Measurements from ENCODE around the gene AKAP8.
"Not testable (repeated sequence)": the region's sequence is repeated elsewhere in the genome, so short reads cannot be mapped to it uniquely, and the experiment has no call there.

Gene AKAP8

DNA sequence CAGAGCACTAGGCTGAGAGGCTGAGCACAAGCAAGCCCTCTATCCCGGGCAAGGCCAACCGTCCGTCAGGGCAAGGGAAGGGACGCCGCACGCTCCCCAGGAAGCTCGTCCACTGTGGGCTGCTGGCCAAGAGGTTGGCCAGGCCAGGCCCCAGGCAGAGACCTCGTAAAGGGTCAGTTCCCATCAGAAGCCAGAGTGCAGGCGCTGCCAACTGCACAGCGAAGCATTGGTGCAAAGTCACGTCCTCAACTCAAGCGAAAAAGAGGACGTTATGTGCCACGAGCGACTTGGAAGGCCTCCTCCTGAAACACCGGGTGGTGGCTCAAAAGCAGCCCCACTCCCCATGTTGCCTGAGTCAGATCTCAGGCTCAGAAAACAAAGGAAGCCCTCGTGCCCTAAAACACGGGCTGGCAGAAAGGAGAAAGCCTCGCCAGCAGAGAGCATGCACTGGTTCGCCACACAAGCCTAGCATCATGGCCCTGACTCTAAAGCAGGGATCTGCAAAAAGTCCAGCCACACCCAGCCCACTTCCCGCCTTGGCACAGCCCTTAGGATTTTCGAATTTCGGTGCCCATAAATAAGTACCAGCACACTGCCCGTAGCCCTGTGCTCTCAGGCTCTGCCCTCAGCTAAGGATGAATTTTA, 4.7 kb downstream of the AKAP8 start:
- in situ Hi-C loops (cut with MboI; ENCODE audit: low sequenced_read_pairs), result no loop called here

DNA sequence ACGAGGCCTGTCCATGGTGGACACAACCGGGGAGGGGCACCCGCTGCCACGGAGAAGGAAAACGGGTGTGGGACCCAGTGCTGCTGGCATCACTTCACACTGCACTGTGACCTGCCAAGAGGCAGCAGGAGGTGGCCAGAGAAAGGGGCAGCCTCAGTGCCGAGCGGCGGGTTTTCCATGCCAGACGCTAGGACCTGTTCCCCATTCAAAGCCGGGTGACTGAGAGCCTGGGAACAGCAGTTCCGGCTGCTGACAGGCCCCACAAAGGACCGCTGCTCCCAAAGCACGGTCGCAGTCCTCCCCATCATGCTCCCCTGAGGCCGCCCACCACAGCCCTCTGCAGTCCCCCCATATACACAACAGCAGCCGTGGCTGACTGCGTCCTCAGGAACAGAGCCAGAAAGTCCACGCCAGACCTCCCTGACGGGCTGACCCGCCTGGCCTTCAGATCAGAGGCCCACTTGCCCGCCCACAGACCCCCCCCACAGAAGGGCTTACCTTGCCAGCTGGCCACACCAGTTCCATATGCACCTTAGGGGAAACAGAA, 5.4 kb downstream of the AKAP8 start:
- in situ Hi-C loops (cut with MboI; ENCODE audit: low sequenced_read_pairs), result no loop called here

DNA sequence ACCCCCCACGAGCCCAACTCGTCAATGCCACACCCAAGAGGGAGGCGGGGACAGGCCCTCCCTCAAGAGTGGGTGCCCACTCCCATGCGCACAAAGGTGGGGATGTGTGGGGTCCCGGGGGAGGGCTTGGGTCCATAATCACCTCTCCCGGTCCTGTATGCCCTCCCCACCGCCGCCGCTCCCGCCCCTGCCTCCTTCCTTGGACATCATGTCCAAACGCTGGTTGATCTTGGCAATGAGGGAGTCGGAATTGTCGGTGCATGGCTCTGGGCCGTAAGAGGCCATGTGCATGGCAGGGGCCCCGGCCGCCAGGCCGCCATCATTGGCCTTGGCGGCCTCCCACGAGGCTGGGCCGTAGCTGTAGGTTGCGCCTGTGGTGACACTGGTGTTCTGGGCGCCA, 5.9 kb downstream of the AKAP8 start:
- in situ Hi-C loops (cut with MboI; ENCODE audit: low sequenced_read_pairs), result no loop called here

DNA sequence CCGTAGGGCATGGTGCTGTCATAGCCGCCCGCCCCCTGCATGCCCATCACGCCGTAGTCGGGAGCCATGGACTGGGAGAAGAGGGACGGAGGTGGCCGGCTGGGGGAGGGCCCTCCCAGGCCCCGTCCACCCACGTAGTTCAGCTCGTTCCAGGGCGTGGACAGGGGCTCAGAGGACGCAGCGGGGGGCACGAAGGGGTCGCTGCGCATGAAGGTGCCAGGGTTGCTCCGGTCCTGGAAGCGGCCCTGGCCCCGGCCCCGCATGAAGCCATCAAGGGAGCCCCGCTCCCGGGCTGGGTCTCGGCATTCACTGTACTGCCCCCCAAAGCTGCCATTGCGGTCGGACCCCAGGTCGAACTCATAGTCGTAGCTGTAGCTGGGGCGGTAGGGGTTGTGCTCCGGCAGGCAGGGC, 6.7 kb downstream of the AKAP8 start:
- in situ Hi-C loops (cut with MboI; ENCODE audit: low sequenced_read_pairs), result no loop called here

DNA sequence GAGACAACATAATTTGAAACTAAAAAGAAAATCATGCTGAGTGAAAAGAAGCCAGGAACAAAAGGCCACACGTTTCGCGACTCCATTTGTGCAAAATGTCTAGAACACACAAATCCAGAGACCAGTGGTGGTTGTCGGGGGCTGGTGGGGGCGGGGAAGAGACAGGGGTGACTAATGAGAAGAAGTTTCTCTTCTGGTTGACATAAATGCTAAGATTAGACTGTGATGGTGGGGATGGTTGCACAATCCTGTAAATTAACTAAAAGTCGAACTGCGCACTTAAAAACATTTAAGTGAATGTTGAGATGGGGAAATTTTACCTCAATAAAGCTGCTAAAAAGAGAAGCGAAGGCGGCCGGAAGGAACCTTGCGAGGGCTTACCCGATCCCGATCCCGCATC, 7.1 kb downstream of the AKAP8 start:
- in situ Hi-C loops (cut with MboI; ENCODE audit: low sequenced_read_pairs), result no loop called here

DNA sequence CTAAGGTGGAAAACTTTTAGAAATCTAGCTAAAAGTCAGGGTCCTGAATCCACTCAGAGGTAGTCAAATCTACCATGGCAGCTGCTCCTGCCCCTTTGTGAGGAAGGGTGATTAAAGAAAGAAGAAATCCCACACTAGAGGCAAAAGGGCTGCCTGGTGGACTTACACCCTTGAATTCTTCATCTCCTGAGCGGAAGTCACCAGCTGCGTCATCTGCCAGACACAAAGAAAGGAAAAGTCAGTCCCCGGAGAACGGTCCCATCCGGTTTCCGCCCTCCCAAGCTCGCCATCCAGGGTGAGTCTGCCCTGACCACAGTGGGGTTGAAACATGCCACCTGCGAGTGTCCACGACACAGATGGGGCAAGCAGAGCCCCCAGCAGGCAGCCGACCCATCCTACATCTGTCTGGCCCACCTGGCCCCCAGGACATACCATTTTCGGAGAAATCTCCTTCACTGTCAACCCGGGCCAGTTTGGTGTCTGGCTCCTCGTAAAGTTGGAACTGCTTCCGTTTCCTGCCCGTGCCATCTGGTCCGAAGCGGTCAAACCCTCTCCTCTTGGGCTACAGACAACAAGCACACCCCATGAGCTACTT, 7.7 kb downstream of the AKAP8 start:
- in situ Hi-C loops (cut with MboI; ENCODE audit: low sequenced_read_pairs), result no loop called here

DNA sequence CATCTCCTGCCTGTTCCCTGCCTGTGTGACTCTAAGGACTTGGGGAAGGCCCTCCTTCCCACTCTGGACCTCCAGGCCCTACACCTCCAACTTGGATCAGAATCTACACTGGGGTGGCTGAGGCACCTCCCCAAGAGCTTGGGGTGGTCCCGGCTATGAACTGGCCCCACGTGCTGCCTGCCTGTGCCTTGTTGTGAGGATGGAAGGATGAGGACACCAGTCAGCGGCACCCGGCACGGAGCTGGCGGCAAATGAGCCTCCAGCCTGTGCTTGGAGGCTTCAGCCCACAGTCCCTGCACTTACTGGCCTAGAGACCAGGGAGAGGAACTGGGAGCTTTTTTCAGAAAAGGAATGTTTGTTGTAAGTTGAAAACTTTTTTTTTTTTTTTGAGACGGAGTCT, 8.5 kb downstream of the AKAP8 start:
- in situ Hi-C loops (cut with MboI; ENCODE audit: low sequenced_read_pairs), result no loop called here

DNA sequence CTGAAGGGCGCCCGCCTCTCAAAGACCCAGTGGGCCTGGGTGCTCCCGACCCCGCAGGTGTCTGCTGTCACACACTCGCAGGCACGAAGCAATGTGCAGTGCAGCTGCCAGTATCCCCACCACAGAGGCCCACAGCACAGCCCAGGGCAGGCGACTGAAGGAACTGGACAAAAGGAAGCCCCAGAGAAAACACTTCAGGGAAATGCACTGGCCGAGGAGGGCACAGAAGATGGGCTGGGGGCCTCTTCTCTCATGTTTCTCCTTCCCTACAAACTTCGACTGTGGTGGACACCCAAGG, 10.0 kb downstream of the AKAP8 start:
- in situ Hi-C loops (cut with MboI; ENCODE audit: low sequenced_read_pairs), result no loop called here

DNA sequence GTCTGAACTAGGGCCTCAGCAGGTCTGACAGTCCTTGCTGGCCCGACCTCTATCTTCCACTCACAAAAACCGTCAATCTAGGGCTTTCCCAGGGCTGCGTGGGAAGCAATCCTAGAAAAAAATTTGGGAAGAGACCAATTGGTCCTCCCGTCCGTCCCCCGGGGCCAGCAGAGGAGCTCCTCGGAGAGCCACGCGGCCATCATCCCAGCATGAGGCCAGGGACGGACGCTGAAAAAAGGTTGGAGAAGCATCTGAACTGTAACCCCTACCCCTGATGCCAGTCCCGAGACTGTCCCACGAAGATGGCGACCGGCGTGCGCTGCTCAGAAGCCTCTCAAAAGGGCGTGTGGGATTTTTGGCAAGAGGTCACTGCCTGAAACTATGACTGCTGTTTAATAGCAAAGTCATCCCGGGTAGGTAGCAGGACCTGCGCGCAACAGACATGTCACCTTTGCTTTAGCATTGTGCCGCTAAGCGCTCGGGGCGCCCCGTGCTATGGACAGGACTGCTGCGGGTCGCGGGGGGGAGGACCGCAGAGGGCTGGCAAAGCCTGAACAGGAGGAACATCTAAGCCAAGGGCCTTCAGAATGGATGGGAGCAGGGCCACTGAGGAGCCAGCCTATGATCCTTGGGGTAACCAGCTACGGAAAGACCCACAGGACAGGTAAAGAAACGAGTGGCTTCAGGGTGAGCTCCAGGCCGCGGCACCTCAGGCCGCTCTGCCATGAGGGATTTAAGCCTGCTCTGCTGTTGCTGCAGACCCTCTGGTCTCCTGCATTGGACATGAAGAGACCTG, 10.6 kb downstream of the AKAP8 start:
- in situ Hi-C loops (cut with MboI; ENCODE audit: low sequenced_read_pairs), result no loop called here

DNA sequence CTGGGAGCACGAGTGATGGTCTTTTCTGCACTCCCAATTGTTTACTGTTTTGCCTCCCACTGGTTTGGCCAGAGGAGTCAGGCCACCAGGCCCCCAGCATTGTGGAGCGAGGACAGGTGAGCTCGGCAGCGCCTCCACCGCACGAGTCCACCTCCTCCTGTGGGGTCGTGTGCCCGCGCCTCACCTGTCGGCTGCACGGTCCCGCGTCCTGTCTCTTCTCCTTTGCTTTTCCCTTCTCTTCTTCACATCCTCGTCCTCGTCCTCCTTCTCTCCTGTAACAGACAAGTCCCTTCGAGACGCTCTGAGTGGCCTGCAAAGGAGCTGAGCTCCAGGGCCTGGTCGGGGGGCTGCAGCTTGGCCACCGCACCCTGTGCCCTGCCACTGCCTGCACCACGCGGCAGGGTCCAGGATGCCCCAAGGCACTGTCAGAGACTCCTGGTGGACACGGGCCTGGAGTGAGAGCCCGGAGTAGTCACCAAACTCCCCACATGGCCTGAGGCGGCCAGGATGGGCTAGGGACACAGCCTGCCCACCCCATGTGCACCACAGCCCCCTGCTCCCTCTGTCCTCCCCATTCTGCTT, 11.4 kb downstream of the AKAP8 start:
- in situ Hi-C loops (cut with MboI; ENCODE audit: low sequenced_read_pairs), result no loop called here

DNA sequence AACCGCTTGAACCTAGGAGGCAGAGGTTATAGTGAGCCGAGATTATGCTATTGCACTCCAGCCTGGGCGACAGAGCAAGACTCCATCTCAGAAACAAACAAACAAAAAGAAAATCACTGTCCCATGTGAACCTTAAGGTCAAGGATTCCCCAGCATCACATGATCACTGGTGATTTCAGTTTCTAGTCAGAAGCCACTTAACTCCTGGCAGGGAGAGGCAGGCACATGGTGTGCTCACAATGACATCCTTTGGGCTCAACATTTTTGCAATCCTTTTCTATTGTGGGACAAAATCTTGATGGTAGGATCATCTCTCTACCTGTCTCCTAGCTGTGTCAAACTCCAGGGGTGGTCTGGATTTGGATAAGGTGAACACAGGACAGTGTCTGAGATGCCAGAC, 12.1 kb downstream of the AKAP8 start:
- in situ Hi-C loops (cut with MboI; ENCODE audit: low sequenced_read_pairs), result no loop called here

DNA sequence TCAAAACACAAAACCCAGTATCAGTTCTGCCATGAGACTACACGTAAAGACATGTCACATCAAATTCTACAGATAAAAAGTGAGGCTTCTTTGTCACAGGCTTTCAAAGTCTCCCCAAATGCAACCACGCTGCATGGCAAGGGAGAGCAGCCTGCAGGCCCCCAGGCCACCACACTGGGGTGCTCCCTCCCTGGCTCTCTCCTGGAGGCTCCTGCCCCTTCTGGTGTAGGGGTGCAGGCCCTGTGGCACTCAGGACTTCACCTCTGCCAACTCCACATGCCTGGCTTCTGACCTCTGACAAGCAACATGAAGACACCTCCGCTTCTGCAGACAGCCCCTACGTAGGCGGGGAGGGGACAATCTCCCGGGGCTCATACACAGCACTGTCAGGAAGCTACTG, 14.3 kb downstream of the AKAP8 start:
- in situ Hi-C loops (cut with MboI; ENCODE audit: low sequenced_read_pairs), result no loop called here

DNA sequence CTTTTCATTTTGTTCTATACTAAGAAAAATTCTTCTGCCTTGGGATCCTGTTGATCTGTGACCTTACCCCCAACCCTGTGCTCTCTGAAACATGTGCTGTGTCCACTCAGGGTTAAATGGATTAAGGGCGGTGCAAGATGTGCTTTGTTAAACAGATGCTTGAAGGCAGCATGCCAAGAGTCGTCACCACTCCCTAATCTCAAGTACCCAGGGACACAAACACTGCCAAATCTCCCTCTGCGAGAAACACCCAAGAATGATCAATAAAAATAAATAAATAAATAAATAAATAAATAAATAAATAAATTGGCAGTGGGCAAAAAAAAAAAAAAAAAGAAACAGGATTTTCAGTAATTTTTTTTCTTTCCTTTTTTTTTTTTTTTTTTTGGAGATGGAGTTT, 15.8 kb downstream of the AKAP8 start:
- in situ Hi-C loops (cut with MboI; ENCODE audit: low sequenced_read_pairs), result not testable (repeated sequence)

DNA sequence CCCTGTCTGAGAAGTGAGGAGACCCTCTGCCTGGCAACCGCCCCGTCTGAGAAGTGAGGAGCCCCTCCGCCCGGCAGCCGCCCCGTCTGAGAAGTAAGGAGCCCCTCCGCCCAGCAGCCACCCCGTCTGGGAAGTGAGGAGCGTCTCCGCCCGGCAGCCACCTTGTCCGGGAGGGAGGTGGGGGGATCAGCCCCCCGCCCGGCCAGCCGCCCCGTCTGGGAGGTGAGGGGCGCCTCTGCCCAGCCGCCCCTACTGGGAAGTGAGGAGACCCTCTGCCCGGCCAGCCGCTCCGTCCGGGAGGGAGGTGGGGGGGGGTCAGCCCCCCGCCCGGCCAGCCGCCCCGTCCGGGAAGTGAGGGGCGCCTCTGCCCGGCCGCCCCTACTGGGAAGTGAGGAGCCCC, 16.5 kb downstream of the AKAP8 start:
- in situ Hi-C loops (cut with MboI; ENCODE audit: low sequenced_read_pairs), result not testable (repeated sequence)

DNA sequence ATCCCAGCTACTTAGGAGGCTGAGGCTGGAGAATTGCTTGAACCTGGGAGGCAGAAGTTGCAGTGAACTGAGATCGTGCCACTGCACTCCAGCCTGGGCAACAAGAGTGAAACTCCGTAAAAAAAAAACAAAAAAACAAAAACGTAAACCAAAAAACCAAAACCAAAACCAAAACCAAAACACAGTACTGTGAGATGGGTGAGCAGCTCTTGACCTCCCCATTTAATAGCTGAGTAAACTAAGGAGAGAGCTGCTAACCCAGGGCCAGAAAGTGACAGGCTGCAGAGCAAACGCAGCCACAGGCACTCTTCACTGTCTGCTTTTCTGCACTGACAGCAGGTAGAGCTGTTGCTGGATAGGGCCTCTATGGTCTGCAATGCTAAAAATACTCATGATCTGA, 19.6 kb downstream of the AKAP8 start:
- in situ Hi-C loops (cut with MboI; ENCODE audit: low sequenced_read_pairs), result not testable (repeated sequence)

DNA sequence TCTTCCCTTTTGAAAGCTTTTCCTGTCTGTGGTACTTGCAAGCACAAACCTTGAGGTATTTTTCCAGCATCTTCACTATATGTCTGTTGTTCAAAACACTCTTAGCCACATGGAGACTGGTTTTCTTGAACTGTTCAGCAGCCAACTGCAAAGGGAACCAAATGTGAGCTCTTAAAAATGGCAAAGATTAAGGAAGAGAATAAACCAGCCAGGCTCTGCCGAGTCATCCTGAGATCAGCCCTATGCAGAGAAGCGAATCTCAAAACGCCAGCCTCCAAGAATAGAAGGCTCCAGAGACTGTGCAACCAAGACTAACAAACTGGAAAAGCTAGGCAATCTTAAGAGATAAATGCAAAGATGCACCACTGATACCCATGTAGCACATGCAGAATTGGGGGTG, 20.7 kb downstream of the AKAP8 start:
- in situ Hi-C loops (cut with MboI; ENCODE audit: low sequenced_read_pairs), result no loop called here

DNA sequence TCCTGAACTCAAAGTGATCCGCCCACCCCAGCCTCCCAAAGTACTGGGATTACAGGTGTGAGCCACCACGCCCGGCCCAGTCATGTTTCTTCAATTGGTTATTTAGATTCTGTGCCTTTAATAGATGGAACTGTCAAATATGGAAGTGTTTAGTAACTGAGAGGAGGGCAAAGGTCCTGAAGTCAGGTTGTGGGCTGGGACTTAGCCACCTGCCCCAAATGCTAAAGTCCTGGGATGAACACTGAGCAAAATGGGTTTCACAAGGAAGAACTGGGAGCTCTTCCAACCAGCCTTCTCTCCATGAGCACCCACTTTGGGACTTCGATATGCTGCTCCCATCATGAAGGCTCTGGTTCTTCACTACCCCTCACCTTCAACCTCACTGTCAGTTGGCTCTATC, 21.7 kb downstream of the AKAP8 start:
- in situ Hi-C loops (cut with MboI; ENCODE audit: low sequenced_read_pairs), result no loop called here

DNA sequence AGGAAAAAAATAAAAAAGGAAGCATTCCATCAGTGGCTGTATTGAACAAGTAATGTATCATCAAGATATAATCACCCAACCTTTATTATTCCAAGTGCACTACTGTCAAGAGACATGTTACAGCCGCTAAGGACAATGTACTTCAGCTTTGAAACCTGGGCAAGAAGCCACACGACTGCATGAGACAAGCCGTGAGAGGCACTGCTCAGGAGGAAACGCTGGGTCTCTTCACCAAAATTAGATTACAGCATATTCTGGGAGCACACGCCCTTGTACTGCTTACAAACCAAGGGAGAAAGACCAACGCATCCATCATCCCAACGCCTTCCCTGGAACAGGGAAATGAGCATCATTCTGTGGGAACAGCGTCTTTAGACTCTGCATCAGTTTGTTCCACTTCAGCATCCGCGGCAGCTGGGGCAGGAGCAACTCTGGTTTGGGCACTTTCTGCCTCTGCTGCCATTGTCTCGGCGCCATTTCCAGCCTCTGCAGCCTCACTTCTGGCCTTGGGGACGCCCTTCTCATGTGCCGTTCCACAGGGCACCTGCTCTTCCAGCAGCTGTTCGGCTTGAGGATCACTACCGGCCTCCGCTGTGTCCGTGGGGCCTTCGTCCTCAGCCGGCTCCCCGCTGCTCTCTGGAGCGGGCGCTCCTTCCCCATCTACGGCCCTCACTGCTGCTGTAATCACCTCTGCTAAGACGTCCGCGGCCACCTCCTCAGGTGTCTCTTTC, 24.9 kb downstream of the AKAP8 start:
- in situ Hi-C loops (cut with MboI; ENCODE audit: low sequenced_read_pairs), result no loop called here

DNA sequence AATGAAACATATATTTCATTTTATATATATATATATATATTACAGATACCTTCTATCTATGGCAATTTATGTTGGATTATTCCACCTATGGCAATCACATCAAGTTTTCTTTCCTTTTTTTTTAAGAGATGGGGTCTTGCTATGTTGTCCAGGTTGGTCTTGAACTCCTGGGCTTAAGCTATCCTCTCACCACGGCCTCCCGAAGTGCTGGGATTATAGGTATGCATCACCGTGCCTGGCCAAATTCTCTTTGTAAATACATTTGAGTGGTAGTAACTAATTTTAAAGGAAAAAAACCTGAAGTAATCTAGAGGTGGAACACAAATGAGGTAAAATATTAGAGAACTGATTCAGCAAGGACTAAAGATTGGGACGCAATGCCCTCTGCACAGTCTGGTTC, 25.7 kb downstream of the AKAP8 start:
- in situ Hi-C loops (cut with MboI; ENCODE audit: low sequenced_read_pairs), result no loop called here

DNA sequence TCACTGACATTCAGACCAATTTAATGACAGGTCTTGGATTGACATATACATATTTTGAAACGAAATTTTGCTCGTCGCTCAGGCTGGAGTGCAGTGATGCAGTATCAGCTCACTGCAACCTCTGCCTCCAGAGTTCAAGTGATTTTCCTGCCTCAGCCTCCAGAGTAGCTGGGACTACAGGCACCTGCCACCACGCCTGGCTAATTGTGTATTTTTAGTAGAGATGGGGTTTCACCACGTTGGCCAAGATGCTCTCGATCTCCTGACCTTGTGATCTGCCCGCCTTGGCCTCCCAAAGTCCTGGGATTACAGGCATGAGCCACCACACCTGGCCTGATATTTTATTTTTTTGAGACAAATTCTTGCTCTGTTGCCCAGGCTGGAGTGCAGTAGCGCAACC, 27.1 kb downstream of the AKAP8 start:
- in situ Hi-C loops (cut with MboI; ENCODE audit: low sequenced_read_pairs), result not testable (repeated sequence)

DNA sequence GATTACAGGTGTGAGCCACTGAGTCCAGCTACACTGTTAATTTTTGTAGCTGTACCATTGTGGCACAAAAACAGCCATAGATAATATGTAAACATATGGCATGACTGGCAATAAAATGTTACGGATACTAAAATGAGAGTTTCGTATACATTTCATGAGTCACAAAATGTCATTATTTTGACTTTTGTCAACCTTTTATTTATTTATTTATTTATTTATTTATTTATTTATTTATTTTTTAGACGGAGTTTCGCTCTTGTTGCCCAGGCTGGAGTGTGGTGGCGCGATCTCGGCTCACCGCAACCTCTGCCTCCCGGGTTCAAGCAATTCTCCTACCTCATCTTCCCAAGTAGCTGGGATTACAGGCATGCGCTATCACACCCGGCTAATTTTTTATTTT, 38.3 kb downstream of the AKAP8 start:
- in situ Hi-C loops (cut with MboI; ENCODE audit: low sequenced_read_pairs), result not testable (repeated sequence)
